H1 (cell line): ENCODE measurements around the gene ARL14. TPM values are rescaled to one million over a fixed set of nuclear protein-coding genes. Genes with fewer than 3 reads are reported as not detected.

Experiments
- SAP30 ChIP-seq: fragments of 300-600 bp; sonication (generic); IDR thresholded peaks from 2 replicates; pipeline ENCODE4 v1.7.1; 2012; ENCODE audit warnings: low read length, moderate library complexity, mild to moderate bottlenecking, inconsistent platforms; ENCODE audit not compliant: insufficient read depth, insufficient replicate concordance
- polyA plus RNA-seq, 7 experiments: library from polyadenylated mRNA; depleted of rRNA in 3 of 7; stranded (reverse) in 5 of 7; unstranded in 2 of 7; fragments of >200 nt in 5 of 7; fragments of 200-250 nt in 2 of 7; gene quantifications; 1 replicate in 5 of 7; 2 replicates in 1 of 7; 4 replicates in 1 of 7; pipeline versions ENCODE4 v1.2.1 to v1.2.3, GENCODE V29; 2011 to 2013; ENCODE audit warnings: missing spikeins in 2 of 7, mixed read lengths in 2 of 7
- total RNA-seq: library from RNA; stranded (reverse); fragmentation: NEBNext Ultra II Directional; extraction: Animal tissue kit (Norgen Biotek cat#: 25700); gene quantifications from 2 replicates; pipeline ENCODE4 v1.2.1, GENCODE V29; 2021

ARL14 gene
- total and polyA plus RNA-seq, 2 of the 8 experiments (the other 6 are each of a cell fraction or from before 2014, with no cell fraction given) = not detected

DNA sequence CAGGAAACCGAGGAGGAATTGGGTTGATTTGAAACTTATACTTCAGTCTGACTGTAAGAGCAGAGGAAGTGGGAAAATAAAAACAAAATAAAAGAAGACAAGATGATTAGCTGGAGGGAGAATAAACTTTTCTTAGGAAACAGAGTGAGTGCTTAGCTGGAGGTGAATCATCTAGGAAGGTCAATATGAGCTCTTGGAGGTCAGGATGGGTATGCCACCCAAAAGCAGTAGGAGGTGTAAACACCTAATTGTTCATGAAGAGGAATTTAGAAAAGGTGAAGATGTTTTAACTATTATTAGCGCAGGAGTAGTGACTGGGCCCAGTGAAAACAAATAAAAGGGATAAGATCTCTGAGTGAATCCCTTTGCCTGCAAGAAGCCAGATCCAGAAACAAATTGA lies 39.9 kb upstream of the ARL14 start (continued):
- TF ChIP-seq SAP30 = no peak
- TF ChIP-seq, all 59 proteins: peak for 0
